NCI-H774 (cell line): Measurements from ENCODE around the gene FOXA3.

Experiments used
- DNase-seq: peaks from one replicate; lab custom pipeline; 2025; lab: John Stamatoyannopoulos, UW

FOXA3 gene

DNA sequence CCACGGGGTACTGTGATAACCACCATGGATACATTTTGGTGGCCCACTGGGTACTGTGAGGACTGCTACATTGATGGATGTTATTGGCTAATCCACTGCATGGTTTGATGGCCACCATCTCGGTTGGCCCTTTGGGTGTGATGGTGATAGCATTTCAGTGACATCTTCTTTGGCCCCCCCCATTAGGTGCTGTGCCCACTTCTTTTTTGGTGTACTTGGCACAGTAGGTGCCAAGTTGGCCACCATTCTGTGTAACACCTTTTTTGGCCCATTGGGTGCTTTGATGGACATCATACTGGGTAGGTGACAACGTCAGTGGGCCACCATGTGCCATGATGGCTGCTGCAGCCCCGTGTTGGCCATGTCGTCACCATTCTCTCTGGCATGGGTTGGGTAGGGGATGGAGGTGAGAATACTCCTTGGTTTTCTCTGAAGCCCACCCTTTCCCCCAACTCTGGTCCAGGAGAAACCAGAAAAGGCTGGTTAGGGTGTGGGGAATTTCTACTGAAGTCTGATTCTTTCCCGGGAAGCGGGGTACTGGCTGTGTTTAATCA is 9.2 kb downstream of the FOXA3 start:
- no peak for DNase-seq

DNA sequence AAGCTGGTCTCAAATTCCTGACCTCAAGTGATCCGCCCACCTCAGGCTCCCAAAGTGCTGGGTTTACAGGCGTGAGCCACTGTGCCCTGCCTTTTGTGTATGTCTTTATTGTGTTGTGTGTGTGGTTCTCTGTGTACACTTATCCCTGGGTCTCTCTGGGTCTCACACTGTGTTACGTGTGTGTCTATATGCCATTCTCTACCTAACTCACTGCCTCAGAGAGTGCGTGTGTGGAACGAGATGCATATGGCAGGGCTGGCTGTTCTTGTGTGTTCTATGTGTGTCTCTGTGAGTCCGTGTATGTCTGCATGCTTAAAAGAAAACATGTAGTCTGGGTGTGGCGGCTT is 10.5 kb downstream of the FOXA3 start:
- DNase-seq: no peak

DNA sequence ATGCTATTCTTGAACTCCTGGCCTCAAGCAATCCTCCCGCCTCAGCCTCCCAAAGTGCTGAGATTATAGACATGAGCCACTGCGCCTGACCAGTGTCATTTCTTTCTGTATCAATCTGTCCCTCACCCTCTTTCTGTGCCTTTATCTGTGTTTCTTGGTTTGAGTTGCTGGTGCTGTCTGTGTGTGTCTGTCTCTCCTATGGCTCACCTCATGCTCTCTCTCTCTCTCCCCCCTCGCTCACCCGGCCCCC is 12.0 kb downstream of the FOXA3 start:
- DNase-seq: no peak

DNA sequence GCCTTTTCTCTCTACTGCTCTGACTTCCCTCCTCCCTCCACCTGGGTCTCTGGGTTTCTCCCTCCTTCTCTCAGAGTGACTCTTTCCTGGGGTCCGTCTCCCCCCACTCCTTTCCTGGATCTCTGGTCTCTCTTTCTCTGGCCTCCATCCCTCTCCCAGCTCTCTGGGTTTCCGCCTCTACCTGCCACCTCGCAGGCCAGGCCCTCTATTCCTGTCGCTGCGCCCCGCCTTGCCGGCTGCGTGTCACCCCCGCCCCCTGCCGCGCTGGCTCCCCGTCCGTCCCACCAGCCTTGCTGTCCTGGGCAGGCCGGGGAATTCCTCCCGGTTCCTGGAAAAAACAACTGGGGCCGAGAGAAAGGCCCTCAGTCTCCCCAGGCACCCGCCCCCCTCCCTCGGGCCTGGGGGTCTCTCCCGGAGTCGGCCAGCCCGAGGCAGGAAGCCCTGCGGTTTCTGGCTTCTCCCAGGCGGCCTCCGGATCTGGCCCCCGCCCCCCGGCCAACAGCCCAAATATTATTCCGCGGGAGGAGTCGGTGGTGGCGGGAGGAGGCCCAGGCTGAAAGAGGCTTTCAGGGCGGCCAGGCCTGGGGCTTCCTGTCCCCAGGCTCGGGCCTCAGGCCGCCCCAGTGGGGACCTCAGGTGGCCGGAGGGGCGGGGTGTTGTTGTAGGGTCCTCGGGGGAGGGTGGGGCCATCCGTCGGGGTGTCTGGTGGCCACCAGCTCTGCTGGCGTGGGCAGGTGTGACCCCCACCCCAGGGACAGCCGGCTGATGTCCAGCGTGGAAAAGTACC is 12.5 kb downstream of the FOXA3 start:
- no peak for DNase-seq

DNA sequence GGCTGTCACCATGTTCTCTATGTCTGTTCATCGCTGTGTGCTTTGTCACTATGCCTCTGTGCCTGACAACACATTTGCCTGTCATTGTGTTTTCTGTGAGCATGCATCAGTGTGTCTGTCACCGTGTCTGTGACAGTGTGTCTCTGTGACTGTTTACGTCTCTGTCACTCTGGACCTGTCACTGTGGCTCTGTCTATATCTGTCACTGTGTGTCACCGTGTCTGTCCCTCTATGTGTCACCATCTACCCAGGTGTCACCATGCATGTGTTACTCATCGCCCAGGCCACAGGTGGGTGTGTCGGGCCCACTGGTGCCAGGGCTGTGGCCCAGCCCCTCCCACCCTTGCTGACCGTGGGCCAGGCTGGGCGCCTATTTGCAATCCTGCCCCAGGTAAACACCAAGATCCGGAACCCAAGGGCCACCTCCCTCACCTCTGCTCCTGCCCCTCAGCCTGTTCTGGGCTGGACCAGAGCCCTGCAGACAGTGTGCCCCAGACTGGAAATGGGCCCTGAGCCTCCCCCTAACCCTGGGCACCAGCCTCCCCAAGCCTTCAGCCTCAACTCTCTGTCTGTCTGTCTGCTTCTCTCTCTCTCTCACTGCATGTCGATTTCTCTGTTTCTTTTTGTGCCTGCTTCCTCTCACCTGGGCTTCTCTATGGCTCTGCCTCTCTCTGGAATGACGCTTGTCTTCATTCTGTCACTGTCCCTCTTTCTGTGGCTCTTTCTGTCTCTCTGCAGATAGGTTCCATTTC is 14.1 kb downstream of the FOXA3 start:
- DNase-seq: no peak

DNA sequence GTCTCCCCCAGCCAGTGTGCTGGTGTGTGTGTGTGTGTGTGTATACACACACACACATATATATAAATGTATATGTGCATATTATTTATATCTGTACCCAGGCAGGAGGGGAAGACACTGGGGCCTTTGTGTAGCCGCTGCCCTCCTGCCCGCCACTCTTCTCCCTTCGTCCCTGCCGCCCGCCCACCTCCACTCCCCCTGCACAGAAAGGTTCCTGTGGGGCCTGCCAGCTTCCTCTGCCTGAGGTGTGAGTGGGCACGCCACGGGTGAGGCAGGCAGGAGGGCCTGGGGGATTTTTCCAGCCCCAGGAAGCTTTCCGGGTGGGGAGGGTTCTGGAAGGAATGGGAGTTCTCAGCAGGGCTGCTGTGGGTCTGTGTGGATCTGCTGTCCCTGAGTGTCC is 14.9 kb downstream of the FOXA3 start:
- no peak for DNase-seq

DNA sequence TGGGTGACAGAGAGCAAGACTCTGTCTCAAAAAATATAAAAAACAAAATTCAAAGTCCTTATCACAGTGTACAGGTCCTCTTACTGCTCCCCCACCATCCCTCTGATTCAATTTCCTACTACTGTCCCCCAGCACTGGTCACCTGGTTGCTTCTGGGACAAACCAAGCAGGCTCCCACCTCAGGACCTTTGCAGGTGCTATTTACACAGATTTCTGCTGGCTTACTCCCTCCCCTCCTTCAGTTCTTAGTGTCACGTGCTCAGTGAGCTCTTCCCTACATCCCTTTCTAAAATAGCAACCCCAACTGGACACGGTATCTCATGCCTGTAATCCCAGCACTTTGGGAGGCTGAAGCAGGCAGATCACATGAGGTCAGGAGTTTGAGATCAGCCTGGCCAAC is 15.8 kb downstream of the FOXA3 start:
- no peak for DNase-seq

DNA sequence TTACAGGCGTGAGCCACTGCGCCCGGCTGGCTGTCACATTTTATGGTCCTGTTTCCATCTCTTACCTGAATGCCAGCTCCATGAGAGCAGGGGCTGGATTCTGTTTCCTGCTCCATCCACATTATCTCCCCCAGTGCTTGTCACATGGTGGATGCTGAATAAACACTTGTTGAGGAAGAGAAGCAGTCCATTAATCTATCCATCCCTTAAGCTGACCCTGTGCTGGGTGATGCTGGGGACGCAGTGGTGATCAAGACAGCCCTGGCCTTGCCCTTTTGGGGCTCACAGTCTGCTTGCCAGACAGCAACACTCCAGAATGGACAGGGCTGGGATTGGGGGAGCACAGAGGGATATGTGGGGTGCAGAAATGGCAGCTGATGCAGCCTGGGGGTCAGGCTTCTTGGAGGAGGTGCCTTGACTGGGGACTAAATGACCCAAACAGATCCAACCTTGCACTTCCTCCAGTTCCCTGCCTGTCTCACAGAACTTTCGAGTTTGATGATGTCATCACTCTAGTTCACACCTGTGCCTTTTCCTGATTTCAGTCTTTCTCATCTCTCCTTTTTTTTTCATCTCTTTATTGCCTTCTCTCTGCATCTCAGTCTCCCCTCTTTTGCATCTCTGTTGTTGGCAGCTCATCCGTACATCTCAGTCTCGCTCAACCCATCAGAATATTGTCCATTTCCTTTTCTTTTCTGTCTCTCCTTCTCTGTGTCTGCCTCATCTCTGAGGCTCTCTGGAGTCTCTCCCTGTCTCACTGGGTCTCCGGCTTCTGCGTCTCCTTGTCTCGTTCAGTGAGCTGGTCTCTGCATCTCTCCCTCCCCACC is 17.2 kb downstream of the FOXA3 start:
- DNase-seq: no peak

DNA sequence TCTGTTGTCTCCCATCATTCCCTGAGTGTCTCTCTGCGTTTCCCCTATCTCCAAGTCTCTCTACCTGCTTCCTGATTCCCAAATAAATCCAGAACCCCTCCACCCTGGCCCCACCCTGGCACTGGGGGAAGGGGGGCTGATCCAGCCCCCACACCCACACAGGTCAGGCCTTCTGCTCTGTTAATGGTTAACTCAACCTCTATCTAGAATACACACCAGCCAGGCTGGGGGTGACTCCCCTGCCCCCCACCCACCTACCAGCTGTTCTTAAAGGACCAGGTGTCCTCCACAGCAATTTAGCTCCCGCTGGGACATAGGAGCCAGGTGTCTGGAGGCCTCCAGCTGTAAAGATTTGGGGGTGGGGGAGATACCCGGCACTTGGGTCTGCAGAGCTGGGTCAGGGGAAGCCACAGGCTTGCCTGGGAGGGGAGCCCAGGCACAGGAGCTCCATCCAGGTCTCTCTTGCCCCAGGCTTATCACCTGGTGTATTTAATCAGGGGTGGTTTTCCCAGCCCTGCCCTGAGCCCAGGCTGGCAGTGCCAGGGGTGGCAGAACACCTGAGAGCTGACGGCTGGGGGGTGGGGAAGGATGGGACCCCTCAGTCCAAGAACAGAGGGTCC is 17.9 kb downstream of the FOXA3 start:
- peak; percentile 6 for DNase-seq

DNA sequence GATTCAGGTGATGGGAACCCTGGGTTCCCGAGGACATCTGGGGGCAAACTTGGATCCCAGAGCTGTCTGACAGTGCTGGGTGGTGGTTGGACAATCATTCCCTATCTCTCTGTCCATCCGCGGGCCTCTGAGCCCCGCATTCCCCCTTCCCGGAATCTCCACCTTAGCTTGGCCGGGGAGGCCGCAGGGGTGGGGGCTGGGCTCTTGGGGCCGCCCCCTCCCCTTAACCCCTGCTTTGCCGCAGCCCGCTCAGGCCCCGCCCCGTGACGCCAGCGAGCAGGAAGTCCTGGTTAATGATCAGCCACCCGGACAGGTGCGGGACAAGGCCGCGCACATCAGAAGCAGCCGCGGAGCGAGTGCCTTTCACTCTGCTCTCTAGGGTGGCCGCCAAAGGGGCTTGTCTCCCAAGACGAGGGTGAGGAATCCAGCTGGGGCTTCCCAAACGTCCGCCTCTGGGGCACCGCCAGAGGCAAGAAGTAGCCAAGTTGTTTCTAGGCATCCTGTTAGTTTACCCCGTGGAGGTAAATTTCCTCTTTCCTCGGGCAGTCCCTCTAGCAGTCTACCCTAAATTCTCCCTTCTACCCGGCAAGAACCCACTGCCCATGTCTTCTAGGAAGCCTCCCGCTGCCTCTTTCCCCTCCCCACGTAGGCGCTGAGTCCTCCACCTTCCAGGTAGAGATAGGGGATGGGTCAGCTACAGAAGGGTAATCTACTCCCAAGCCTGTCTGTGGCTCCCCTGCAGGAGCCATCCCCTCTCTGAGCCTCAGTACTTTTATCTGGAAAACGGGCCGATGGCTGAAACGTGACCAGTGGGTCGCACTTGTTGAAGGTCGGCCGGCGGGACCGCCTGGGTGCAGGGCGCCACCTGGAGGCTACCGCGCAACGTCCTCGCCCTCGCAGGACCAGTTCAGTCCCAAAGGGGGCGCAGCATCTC is 18.8 kb downstream of the FOXA3 start:
- DNase-seq: peak; percentile 87

DNA sequence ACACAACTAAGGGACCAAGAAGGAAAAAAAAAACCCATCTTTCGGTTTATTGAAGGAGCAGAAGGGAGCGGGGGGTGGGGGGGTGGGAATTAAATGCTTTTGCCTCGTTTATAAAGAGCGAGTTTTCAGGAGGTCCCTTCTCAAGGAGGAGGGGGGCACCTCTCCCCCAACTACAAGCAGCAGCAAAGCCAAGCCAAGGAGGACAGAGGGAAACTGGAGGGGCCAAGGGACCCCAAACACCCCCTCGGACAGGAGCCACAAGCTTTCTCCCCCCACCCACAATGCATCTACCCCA is 19.4 kb downstream of the FOXA3 start:
- no peak for DNase-seq

DNA sequence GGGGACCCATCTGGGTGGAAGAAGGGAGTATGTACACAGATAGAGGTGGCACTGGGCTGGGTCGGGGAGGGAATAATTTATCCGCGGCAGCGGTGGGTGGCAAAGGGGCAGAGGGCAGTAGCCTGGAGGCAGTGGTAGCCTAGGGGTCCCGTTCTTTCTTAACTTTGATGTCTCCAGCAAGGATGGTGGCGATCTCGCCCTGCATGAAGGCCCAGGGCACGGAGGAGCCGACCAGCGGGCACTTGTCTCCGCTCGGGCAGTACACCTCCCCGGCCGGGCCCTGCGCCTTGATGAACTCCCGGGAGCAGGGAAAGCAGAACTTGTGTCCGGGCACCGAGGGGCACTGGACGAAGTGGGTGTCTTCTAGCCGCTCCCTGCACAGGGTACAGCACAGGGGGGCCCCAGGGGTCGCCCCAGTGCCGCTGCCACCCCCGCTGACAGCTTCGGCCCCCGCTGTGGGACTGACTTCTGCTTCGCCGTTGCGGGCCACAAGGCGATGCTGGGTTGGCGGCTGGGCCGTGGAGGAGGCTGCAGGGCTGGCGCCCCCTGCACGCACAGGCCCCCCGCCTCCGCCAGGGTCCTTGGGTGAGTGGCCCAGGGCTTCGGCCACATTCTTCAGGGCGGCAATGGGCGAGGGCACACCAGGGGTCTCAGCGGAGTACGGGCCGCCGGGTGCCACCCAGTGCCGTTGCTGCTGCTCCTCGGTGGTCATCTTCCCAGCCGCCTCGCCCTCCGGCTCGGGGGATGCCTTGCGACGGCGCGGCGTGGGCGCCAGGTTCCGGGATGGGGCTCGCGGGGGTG is 20.0 kb downstream of the FOXA3 start:
- no peak for DNase-seq

DNA sequence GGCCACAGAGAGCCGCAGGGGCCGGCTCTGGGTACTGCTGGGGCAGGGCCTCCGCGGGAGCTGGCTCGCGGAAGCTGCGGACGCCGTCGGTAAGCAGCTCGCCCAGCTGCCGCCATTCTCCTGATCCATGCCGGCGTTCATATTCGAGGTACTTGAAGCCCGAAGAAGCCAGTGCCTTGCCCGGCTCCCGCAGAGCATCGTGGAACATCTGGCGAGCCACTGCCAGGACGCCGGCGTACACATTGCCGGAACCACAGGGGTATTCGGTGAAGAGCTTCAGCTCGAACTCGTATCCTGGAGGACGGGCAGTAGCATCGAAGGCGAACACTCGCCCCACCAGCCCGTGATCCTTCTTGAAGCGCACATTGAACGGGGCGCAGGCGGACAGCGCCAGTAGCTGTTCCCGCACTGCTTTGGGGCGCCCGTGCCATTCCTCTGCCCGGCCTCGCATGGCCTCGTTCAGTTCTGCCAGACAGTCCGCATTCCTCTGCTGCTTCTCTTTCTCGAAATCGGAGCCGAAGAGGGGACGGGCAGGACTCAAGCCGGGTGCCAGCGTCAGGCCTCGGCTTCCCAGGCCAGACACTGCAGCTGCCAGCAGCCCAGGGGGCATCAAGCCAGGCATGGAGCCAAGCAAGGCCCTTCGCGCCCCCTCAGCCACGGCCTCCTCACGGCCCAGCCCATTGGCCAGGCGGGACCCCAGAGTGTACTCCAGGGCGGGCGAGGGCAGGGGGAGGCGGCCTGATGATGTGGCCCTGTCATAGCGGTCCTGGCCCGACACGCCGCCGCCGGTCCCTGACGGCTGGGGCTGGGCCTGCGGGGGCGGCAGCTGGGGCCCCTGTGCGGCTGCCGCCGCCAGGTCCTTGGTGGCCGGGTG is 20.8 kb downstream of the FOXA3 start:
- DNase-seq: no peak

DNA sequence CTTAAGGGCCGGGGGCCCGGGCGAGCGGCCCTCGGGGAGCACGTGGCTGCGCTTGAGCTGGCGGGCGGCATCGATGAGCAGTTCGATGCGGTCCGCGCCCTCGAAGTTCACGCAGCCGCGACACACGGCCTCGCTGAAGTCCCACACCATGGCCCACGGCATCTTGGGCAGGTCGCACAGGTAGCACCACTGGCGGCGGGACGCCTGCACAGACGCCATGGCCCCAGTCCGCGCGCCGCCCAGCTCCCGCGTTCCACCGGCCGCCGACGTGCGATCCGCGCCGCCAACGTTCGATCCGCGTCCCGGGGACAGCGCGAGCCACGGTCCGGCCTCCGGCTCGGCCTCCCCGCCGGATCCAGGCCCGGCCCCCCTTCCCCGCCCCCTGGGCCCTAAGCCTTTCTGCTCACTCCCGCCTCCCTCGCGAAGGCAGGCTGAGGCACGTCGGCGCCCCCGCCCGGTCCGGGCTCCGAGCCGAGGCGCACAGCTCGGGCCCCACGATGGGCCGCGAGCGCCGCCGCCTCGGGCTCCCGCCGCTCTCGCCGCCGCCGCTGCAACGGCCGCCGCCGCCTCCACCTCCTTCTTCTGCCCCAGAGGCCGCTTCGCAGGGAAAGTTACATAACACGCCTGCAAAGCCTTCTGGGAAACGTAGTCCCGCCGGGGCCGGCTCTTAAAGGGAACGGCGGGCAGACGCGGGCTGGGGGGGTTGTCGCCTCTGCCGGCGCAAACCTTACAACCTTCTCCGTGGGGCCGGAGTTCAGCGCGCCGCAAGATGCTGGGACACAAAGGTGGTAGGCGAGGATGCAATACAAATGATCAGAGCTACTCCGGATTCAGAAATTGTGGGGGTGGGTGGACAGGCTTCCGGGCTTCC is 21.7 kb downstream of the FOXA3 start, which contains the start of gene IRF2BP1:
Gene IRF2BP1 (minus strand): TSS at position 586 of the 871 bp plus-strand sequence. CDS start 367 bp downstream, at position 219.
- peak; percentile 90 for DNase-seq

DNA sequence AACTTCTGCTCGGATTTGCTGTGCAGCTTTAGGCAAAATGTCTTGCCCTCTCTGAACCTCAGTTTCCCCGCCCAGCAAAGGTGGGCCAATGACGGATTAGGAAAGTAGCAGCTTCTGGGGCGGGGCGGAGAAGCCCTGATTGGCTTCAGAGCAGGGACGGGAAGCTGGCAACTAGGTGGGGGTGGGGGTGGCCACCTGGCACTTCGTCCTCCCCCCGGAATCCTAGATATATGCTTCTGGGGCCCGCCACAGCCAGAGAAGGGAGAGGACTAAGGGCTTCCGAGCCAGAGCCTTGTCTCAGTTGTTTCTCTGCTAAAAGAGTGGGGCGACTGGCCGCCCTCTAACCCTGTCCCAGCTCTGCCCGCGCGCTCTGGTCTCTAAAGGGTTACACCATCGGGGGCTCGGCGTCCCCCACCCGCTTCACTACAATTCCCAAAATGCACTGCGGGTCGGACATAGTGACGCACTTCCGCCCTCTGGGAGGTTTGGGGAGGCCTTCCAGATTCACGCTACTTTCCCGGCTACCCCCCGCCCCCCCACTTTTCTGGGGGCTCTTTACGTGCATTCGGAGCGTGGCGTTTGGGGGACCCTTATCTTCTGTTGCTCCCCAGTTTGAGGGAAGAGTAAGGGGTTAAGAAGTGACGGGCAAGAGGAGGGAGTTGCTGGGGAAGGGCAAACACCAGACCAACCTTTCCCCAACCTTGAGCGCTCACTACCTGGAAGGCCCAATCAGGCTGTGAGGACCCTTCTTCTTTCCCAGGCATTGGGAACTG is 22.5 kb downstream of the FOXA3 start:
- DNase-seq: peak; percentile 88

DNA sequence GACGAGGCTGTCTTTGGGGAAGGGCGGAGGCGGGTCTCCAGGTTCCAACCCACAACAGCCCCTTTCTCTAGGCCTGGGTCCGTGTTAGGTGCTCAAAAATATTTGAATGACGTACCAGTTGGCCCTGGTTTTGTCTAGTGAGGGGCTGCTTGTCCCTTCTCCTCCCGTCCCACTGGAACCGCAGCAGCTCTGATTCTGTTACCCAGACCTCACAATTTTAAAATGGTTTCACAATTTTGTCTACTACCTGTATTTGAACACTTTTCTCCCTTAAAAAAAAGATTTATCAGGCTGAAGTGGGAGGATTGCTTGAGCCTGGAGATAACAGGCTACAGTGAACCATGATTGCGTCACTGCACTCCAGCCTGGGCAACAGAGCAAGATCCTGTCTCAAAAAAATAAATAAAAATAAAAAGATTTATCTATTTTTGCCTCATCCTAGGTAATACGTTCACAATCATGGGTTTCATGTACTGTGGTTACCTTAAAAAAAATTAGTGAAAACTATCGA is 23.1 kb downstream of the FOXA3 start:
- DNase-seq: no peak

DNA sequence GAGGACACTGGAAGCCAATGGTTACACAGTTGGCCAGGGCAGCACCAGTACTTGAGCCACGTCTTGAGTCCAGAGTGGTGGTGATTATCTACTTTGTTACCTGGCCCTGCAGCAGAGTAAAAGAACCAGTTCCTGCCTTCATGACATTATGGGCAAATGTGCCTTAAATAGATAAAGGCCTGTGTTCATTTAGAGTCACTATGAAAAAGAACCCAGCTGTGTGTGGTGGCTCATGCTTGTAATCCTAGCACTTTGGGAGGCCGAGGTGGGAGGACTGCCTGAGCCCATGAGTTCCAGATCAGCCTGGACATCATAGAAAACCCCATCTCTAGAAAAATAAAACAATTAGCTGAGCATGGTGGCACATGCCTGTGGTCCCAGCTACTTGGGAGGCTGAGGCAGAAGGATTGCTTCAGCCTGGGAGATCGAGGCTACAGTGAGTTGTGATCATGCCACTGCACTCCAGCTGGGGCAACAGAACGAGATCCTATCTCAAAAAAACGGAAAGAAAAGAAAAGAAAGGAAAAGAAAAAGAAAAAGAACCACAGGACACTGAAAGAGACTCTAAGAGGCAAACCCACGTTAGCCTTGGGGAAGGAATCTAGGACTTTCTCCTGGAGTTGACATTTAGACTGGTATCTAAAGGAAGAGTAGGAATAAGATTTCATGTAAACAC is 25.2 kb downstream of the FOXA3 start:
- no peak for DNase-seq
